Endometrial microvascular endothelial cells (primary cell): ENCODE measurements around the gene OARD1. TPM values are rescaled to one million over a fixed set of nuclear protein-coding genes. Genes with fewer than 3 reads are reported as not detected.

ENCODE experiments used
- in situ Hi-C: cut with HindIII; loops from 2 replicates; pipeline ENCODE4 v1.10.0; 2017; ENCODE audit warnings: low sequenced_read_pairs, low pct_unique_long_range_greater_than_20kb; ENCODE audit errors: inconsistent ontology term
- total RNA-seq: library from RNA; depleted of rRNA; stranded (reverse); fragments of >200 nt; gene quantifications from one replicate; pipeline ENCODE4 v1.2.3, GENCODE V29; 2015; ENCODE audit errors: inconsistent ontology term

OARD1 gene
- total RNA-seq, 1 donor from 2014 or later = 8.1 TPM

DNA sequence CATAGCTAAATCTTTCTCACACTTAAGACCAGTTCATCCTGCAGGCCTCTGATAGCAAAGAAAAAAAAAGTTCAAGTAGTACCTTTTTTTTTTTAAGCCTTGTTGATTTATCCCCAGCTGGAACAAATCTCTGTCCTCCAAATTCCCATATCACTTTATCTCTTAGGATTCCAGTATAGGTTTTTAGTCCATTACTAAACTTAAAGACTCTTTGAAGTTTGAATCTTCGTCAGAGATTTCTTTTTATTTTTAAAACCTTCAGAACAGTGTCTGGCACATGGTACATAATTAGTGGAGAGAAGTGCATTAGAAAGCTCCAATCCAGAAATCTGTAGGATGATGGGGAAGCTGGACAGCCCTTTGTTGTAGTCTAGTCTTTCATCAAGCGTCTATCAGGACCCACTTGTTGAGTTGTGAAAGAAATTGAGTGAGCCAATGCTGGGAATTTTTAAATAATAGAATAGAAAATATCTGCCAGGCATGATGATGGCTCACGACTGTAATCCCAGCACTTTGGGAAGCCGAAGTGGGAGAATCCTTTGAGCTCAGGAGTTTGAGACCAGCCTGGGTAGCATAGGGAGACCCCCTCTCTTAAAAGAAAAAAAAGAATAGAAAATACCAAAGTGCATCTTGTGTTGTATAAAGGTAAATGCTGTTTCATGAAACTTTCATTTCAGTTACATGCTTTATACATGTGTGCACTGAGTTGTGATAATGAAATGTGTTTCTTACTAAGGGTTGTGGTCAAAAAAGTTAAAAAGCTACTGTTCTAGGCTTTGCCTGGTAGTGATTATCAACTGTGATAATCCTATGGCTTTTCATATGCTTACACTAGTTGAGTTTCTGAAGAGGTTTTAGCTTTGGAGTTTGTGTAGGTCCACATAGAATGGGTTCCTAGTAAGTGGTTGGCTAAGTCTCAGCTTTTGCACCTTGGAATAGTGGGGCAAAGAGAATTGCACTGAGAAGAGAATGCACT, 3.8 kb upstream of the OARD1 start:
- in situ Hi-C loops = no loop called here

DNA sequence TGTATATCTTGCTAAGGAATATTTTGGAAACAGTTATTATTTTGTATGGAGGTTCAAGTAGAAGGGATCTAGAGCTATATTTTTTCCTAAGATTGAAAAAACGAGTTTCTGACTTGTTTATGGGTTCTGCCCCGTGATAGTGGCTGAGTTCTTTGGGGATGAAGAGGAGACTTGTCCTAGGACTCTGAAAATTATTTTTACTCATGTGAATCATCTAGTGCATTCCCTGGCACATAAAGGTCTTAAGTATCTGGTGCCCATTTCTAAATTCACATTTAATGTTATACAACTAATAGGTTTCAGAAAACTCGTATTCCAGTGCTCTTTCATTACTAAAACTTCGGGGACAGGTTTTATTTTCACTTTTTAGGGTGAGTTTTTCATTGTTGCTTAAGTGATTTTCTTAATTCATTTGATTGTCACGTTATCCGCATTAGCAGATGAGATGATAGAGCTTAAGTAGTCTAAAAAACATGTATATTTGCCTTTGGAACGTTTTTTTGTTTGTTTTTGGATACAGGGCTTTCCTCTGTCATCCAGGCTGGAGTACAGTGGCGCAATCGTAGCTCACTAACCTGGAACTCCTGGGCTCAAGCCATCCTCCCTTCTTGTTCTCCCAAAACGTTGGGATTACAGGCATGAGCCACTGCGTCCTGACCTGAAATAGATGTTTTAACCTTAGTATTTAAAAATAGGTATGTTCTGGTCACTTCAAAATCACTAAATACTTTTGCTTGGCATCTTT, 2.7 kb upstream of the OARD1 start:
- in situ Hi-C loops = no loop called here

DNA sequence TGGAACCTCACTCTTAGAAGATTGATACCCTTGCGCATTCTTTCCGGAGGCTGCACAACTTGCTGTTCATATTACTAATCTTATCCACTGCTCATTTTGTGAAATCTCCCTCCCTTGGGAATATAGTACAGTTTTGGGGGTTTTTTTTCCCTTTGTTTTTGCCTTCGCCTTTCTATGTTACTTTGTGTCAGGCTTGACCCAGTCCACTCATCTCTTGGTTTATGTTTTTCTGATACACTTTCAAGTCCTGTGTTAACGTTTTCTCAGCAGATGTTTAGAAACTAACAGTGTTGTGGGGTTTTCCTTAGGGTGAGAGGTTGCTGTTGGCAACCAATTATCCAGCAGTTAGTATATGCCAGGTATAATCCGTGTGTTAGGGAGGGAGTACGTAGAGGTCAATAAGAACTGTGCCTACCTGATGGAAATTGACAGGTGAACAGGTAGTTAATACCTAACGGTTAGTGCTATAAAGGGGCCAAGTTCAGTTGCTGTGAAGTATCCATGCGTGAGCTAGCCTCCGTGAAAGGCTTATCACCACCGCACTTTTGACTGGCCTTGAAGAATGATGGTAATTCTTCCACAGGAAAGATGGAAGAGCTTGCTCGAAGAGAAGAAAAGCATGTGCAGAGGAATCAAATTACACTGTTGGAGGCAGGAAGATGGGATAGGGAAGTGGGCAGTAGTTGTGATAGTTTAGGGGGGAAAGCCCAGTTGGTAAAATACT, 2.0 kb upstream of the OARD1 start:
- in situ Hi-C loops = no loop called here

DNA sequence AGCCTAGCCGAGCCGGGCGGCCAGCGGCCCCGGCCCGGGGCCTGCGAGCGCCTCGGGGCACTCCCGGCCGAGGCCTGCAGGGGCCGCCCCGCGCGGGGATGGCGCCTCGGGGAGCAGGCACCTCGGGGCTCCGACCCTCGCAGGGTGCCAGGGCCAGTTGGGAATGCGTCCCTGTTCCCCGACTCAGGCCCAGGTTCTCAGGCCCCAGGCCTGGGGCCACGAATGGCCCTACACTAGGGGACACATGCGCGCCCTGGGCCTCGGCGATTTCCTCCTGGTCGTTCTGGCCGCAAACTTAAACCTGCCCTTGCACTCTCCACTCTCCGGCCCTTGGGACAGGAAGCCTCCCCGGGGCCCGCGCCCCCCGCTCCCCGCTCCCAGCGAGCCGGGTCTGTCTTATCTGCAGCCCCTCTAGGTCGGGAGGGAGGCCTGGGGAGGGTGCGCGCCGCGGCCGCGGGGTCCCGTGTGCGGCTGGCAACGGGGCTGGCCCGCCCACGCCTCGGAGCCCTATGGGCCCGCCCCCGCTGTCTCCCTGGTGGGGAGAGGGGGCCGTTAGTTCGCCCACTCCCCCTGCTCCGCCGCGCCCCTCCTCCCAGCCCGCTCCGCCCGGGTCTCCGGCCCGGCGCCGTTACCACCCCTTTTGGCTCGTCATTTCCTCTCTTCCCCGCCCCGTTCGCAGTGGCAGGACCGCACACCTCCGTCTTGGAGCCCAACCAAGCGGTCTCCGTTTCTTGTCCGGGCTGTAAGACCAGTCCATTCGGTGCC, 1.2 kb upstream of the OARD1 start:
- in situ Hi-C loops = no loop called here

DNA sequence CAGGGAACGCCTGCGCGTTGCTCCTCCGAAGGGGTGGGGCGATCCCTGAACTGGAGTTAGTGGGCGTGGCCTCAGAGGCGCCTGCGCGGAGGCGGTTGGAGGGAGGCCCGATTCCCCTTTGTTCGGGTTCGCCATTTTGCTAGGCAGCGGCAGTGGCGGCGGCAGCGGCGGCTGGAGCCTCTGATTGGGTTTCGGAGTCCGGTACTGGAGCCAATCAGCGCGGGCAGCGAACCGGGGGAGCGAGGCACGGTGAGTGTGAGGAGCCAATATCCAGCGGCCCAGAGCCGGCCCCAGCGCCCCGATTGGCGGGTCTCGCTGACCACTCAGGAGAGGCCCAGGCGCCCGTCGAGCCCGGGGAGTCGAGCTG, 663 bp upstream of the OARD1 start, which contains the start of gene NFYA:
TSS of gene NFYA (plus strand) at position 139 of the 367 bp plus-strand sequence. CDS start 6,116 bp downstream, outside the sequence.
- in situ Hi-C loops = no loop called here

DNA sequence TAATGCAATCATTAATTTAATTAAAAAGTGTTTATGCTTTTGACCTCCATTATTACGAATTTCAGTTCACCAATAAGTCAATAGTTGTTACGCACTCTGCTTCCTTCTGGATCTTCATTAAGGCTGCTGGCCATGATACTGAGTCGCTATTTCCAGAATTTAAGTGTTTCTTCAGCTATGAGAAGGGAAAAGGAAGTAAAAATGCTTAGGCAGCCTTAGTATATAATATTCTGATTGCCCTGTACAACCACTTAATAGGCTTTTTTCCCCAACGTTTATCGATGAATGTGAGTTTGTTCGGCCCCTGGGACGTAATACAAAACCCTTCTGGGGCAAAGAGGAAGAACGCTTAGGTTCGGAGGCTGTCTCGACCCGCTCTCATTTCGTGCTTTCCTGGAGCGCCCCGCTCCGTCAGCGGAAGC, 644 bp downstream of the OARD1 start:
- in situ Hi-C loops = no loop called here

DNA sequence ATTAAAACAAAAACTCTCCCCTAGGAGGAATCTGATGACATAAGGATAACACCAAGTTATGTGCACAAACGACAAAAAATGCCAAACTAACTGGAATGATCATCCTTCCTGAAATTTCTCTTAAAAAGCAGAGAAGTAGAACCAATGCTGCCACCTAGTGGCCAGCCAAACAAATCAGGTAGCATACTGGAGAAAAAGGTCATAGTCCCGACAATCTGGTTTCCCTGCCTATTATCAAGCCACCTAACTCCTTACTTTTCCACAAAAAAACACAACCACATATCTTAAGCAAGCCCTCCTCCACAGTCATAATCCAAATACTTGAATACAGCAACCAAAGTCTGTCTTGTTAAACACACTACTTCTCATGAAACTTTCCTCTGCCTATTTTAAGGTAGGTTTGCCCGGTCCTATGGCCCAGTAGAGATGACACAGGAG, 5.3 kb downstream of the OARD1 start:
- in situ Hi-C loops = no loop called here

DNA sequence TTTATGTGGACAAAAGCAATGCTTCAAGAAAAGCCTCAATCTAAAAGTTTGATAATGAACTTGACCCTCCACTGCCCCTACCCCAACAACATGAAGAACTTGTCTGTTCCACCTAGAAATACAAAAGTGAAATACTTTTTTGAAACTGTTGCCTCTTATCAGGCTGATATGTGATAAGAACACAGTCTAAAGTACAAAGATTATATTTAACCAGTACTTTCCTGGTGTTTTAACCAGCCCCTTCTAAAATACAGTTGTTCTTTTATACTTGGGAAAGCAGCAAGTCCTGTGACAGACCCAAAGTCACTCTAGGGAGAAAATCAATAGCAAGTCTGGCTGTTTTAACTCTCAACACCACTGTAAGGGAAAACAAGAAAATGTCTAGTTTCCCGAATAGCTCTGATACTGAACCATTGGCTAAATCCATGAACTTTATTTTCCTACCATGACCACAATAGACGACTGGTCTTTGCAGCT, 6.6 kb downstream of the OARD1 start:
- in situ Hi-C loops = no loop called here

DNA sequence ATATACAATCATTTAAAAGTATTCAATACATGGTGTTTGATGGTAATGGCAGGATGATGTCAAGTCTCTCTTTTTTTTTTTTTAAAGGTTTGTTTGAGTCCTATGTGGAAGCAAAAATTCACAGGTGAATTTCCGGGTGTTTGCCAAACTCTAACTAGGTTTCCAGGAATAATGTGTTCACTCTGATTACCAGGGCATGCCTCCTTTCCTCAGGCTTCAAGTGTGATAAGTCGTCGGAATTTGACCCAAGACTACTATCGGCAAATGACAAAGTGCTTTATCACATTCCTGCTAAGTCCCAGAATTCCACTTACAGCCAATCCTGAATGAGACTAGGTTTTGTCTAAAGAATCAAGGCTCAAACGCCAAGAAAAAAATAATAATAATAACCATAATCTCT, 7.3 kb downstream of the OARD1 start:
- in situ Hi-C loops = no loop called here

DNA sequence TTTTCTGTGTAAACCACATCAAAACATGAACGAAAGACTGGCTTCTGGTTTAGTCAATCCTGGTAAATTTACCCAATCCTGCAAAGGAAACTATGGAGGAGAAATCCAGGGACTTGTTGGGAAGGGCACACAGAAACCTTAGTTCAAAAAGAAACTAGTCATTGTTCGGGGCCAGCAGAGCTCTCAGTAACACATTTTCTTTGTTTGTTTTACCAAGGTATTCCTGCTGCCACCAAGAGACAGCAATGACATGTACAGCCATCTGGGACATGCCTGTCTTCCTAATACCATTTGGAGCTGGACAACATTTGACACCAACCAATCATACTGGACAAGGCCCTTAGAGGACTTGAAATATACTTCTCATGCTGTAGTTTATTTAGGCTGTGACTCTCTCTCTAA, 8.3 kb downstream of the OARD1 start:
- in situ Hi-C loops = no loop called here

DNA sequence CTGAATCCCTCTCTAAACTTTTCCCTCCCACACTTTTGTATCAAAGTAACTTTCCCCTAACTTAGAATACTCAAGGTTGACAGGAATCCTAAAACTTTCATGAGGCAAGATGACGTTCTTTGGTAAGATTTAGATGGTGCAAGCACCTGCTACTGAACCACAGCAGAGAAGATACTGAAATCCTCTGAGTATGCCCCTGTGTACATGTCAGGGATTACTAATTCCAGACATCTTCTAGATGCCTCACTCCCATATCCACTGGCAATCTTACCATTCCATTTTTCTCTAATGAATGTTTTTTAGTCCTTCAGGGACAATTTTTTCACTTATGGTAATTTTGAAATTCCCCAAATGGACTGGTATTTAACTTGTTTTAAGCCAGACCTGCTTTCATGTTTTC, 10.1 kb downstream of the OARD1 start:
- in situ Hi-C loops = no loop called here

DNA sequence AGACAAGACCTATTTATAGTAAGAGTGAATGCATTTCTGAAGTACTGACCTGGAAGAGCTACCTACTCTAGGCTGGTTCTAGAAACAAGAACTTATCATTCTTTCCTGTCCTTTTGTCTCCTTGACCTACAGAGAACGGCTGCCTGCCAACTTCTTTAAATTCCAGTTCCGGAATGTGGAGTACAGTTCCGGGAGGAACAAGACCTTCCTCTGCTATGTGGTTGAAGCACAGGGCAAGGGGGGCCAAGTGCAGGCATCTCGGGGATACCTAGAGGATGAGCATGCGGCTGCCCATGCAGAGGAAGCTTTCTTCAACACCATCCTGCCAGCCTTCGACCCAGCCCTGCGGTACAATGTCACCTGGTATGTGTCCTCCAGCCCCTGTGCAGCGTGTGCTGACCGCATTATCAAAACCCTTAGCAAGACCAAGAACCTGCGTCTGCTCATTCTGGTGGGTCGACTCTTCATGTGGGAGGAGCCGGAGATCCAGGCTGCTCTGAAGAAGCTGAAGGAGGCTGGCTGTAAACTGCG, 10.9 kb downstream of the OARD1 start:
- in situ Hi-C loops = no loop called here

DNA sequence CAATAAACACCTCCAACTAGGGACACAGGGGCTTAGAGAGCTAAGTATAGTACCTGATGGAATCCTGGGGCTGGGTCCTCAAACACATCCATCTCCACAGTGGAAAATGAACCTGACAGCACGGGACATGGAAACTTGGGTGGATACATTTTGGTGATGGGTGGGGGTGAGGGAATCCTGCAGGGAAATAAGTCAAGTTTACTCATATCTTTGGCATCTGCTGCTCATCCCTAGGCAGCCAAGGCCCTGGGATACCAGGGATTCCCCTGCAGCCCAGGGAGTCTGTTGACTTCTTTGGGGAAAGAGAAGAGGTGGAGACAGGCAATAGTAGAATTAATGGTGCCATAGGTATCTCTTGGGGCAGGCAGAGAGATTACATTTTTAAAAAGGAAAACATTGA, 12.6 kb downstream of the OARD1 start:
- in situ Hi-C loops = no loop called here

DNA sequence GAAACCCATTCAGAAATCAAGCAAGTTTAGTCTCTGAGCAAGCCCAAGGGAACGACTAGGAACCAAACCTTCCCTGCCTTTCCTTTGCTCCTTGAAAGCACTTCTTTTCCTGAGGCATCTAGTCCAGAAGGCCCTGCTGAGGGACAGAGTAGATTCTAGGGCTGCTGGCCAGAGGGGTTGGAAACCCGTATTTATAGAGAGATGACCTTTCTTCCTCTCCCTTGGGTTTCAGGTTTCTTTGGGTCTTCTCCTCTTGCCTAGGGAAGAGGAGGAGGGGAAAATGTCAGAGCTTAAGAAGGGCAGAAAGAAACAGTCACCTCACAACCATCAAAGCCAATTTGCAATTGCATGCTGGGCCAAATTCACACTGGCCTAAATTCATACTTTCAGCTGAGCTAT, 13.4 kb downstream of the OARD1 start:
- in situ Hi-C loops = no loop called here

DNA sequence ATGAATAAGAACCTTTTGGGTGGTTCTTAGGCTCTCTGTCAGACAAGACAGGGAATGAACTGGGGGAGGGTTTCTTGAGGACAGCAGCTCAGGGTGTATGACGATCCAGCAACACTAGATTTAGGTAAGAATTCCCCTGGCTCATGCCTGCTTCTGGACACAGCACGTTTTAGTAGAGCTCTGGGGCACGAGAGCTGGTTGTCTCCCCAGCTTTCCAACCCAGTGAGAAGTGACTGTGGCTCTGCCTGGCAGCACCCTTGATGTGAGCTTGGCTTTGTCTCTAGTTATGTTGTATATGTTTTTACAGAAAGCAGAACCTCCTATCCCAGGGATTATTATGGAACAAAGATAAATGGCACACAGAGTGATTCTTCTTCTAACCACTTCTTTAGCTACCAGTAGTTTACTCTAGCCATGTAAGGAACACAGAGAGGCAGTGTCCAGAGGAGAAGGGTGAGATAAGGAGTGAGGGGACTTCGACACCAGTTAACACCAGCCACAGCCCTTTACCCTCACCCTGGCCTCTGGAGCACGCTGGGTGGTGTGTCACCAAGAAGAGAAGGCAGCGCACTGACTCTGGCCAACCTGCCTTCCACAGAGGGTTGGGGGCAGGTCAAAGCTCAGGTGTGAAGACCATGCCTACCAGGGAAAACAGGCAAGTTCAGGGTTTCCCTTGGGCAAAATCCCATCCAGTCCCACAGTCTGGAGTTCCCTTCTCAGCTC, 15.2 kb downstream of the OARD1 start:
- in situ Hi-C loops = no loop called here

DNA sequence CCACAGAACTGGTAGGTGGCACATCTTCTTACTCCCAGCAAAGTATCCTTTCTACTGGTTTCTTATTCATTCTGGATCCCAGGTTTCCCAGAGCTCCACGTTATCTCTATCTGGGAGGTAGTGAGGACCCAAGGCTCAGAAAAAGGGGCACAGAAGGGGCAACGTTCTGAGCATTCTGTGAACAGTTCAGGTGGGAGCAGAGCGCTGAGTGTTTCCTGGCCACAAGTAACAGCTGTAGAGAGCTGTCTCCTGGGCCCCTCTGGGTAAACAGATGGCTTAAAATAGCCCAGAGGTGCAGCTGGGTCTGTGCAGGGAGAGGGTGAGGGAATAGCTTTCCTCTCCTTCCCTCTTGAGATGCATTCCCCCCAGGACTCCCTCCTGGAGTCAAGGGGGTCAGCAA, 17.0 kb downstream of the OARD1 start:
- in situ Hi-C loops = no loop called here

DNA sequence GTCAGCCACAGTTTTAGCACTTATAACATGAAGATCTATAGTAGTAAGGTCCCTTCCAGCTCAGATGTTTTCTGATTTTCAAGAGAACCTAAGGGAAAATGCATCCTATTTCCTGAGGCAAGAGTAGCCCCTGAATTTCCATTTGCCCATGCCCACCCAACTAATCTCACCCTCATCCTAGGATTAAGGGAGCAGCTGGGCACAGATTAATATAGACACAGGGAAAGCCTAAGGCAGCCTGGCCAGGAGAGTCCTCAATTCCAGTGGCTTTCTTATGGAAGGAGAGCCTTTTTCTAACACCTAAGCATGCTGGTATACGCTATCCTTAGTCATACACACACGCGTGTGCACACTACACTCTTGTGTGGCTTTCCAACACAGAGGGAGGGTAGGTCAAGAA, 17.6 kb downstream of the OARD1 start:
- in situ Hi-C loops = no loop called here

DNA sequence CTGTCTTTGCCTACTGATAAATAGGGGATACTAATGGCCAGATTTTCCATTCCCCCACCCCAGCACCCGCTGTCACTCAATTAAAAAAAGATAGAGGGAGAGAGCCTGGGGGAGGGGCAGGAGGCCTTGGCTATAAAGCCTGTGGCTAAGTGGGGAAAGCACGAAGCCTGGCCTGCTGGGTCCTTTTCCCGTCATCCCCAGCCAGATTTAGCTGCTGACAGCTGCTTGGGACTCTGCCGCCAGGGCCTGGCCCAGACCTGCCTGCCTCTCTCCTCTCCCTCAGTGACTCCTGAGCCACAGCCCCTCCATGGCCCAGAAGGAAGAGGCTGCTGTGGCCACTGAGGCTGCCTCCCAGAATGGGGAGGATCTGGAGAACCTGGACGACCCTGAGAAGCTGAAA, 19.1 kb downstream of the OARD1 start, which contains the start of gene APOBEC2:
TSS of gene APOBEC2 (plus strand) at position 162 of the 400 bp plus-strand sequence. CDS start at position 308, 146 bp downstream.
- in situ Hi-C loops = no loop called here
